ENCODE results near the gene PSMD13. TPM values are rescaled to one million over a fixed set of nuclear protein-coding genes. Genes with fewer than 3 reads are reported as not detected.

PSMD13 gene
- total and polyA plus RNA-seq, 7 donors = 108 to 265 (median 171) TPM

GRCh38 chr11:299951-300735, 63.4 kb downstream of the PSMD13 start:
- DNase-seq = peak; percentile 21 to 47

More at GRCh38 chr11:299951-300735, 63.4 kb downstream of the PSMD13 start:
- H3K9me3 ChIP-seq = no peaks in the 10 kb centered on the region
- no peaks in the 10 kb centered on the region for H3K36me3 ChIP-seq (ENCODE audit: insufficient read depth in 1 of 2, low read depth in 1 of 2)
- peaks cover 0 to 50% (median 4%) of the 10 kb centered on the region in 3 donors for H3K27me3 ChIP-seq (ENCODE audit: insufficient read depth in 3 of 3, low read length in 2 of 3)
- H3K4me3 ChIP-seq = no peak overlapping the region
- TF ChIP-seq, protein P1, sequence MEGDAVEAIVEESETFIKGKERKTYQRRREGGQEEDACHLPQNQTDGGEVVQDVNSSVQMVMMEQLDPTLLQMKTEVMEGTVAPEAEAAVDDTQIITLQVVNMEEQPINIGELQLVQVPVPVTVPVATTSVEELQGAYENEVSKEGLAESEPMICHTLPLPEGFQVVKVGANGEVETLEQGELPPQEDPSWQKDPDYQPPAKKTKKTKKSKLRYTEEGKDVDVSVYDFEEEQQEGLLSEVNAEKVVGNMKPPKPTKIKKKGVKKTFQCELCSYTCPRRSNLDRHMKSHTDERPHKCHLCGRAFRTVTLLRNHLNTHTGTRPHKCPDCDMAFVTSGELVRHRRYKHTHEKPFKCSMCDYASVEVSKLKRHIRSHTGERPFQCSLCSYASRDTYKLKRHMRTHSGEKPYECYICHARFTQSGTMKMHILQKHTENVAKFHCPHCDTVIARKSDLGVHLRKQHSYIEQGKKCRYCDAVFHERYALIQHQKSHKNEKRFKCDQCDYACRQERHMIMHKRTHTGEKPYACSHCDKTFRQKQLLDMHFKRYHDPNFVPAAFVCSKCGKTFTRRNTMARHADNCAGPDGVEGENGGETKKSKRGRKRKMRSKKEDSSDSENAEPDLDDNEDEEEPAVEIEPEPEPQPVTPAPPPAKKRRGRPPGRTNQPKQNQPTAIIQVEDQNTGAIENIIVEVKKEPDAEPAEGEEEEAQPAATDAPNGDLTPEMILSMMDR (IDR thresholded peaks at IDR 0.05) = no peak
- WGBS, 3 donors = 10 to 26% (median 13%) methylated on average over 18 to 20 of the region's 20 CpGs
- ATAC-seq = no peak
- H3K27ac ChIP-seq = no peak overlapping the region
- H3K4me1 ChIP-seq = no peaks in the 10 kb centered on the region
- intact Hi-C loops (cut with DNase I) = loop anchor here in 1 of 2 donors (5.0 kb wide), 1 partner anchor 62 kb away; no protein-coding TSS in a partner anchor

Other genes with a start within 250 kb of the PSMD13 start
- not detected for gene SCGB1C1, start 43.9 kb upstream of the PSMD13 start, total RNA-seq
- gene SCGB1C1, start 43.9 kb upstream of the PSMD13 start, polyA plus RNA-seq = not detected
- gene BET1L, start 29.6 kb upstream of the PSMD13 start, total RNA-seq = 10 to 100 TPM; 11.8 to 27.7 (median 20.2) TPM
- 10 to 100 TPM; 12.1 to 19.9 (median 18.0) TPM for gene BET1L, start 29.6 kb upstream of the PSMD13 start, polyA plus RNA-seq
- 10 to 100 TPM; 34.4 to 54.8 (median 37.9) TPM for gene RIC8A, start 29.3 kb upstream of the PSMD13 start, total RNA-seq
- 10 to 100 TPM; 30.2 to 66.9 (median 57.8) TPM for gene RIC8A, start 29.3 kb upstream of the PSMD13 start, polyA plus RNA-seq
- gene SIRT3, start 634 bp upstream of the PSMD13 start, total RNA-seq = 10 to 100 TPM; 15.0 to 23.2 (median 16.7) TPM
- gene SIRT3, start 634 bp upstream of the PSMD13 start, polyA plus RNA-seq = 10 to 100 TPM; 10.4 to 14.7 (median 12.3) TPM
- under 1 TPM in 2 of 4 donors, not detected in 2; 0.10 to 0.17 TPM for gene NLRP6, start 41.4 kb downstream of the PSMD13 start, total RNA-seq
- under 1 TPM in 2 of 3 donors, not detected in 1; 0.03 to 0.04 TPM for gene NLRP6, start 41.4 kb downstream of the PSMD13 start, polyA plus RNA-seq
- gene PGGHG, start 52.1 kb downstream of the PSMD13 start, total RNA-seq = 1 to 10 TPM; 2.9 to 5.1 (median 3.9) TPM
- 1 to 10 TPM; 2.7 to 8.6 (median 4.0) TPM for gene PGGHG, start 52.1 kb downstream of the PSMD13 start, polyA plus RNA-seq
- gene IFITM5, start 62.5 kb downstream of the PSMD13 start, total RNA-seq = not detected
- not detected for gene IFITM5, start 62.5 kb downstream of the PSMD13 start, polyA plus RNA-seq
- 100 to 1,000 TPM; 131 to 161 (median 136) TPM for gene IFITM2, start 70.8 kb downstream of the PSMD13 start, total RNA-seq
- 100 to 1,000 TPM; 109 to 371 (median 181) TPM for gene IFITM2, start 70.8 kb downstream of the PSMD13 start, polyA plus RNA-seq
- gene IFITM1, start 77.1 kb downstream of the PSMD13 start, total RNA-seq = 100 to 1,000 TPM in 1 of 4 donors, 10 to 100 TPM in 3; 44.0 to 105 (median 71.3) TPM
- gene IFITM1, start 77.1 kb downstream of the PSMD13 start, polyA plus RNA-seq = 100 to 1,000 TPM in 1 of 3 donors, 10 to 100 TPM in 2; 39.7 to 107 (median 69.7) TPM
- gene IFITM3, start 83.9 kb downstream of the PSMD13 start, total RNA-seq = 100 to 1,000 TPM; 136 to 234 (median 202) TPM
- 100 to 1,000 TPM; 186 to 557 (median 260) TPM for gene IFITM3, start 83.9 kb downstream of the PSMD13 start, polyA plus RNA-seq
- under 1 TPM in 3 of 4 donors, not detected in 1; 0.06 to 0.12 (median 0.06) TPM for gene B4GALNT4, start 132.5 kb downstream of the PSMD13 start, total RNA-seq
- gene B4GALNT4, start 132.5 kb downstream of the PSMD13 start, polyA plus RNA-seq = under 1 TPM; 0.04 to 0.27 (median 0.05) TPM
- under 1 TPM in 3 of 4 donors, not detected in 1; 0.15 to 0.75 (median 0.25) TPM for gene PKP3, start 157.2 kb downstream of the PSMD13 start, total RNA-seq
- gene PKP3, start 157.2 kb downstream of the PSMD13 start, polyA plus RNA-seq = under 1 TPM in 2 of 3 donors, not detected in 1; 0.10 to 0.13 TPM
- gene SIGIRR, start 178.0 kb downstream of the PSMD13 start, total RNA-seq = 10 to 100 TPM in 3 of 4 donors, 1 to 10 TPM in 1; 9.9 to 15.9 (median 10.8) TPM
- 10 to 100 TPM; 19.2 to 28.1 (median 20.3) TPM for gene SIGIRR, start 178.0 kb downstream of the PSMD13 start, polyA plus RNA-seq
- under 1 TPM in 3 of 4 donors, not detected in 1; 0.09 to 0.59 (median 0.46) TPM for gene ANO9, start 205.0 kb downstream of the PSMD13 start, total RNA-seq
- under 1 TPM; 0.10 to 0.15 (median 0.10) TPM for gene ANO9, start 205.0 kb downstream of the PSMD13 start, polyA plus RNA-seq
- 10 to 100 TPM; 15.8 to 21.1 (median 20.3) TPM for gene PTDSS2, start 213.3 kb downstream of the PSMD13 start, total RNA-seq
- 10 to 100 TPM; 11.8 to 26.0 (median 15.4) TPM for gene PTDSS2, start 213.3 kb downstream of the PSMD13 start, polyA plus RNA-seq